Measurements from ENCODE around the gene GATA1. TPM values are rescaled to one million over a fixed set of nuclear protein-coding genes. Genes with fewer than 3 reads are reported as not detected.

The GATA1 gene
- total RNA-seq, 8 experiments from 2014 or later: not detected

Other genes starting within 250 kb of the GATA1 start
- 10 to 100 TPM in 2 of 8 experiments, 1 to 10 TPM in 6; 4.7 to 11.1 (median 8.3) TPM for gene TBC1D25, start 246.9 kb upstream of the GATA1 start, total RNA-seq
- 100 to 1,000 TPM; 116 to 304 (median 185) TPM for gene RBM3, start 212.1 kb upstream of the GATA1 start, total RNA-seq
- gene WDR13, start 189.1 kb upstream of the GATA1 start, total RNA-seq: 10 to 100 TPM; 42.3 to 65.7 (median 51.1) TPM
- gene WAS, start 102.8 kb upstream of the GATA1 start, total RNA-seq: 1 to 10 TPM in 5 of 8 experiments, under 1 TPM in 3; 0.21 to 1.8 (median 1.1) TPM
- gene SUV39H1, start 89.9 kb upstream of the GATA1 start, total RNA-seq: 1 to 10 TPM; 1.8 to 9.8 (median 3.0) TPM
- gene GLOD5, start 24.8 kb upstream of the GATA1 start, total RNA-seq: not detected
- gene HDAC6, start 15.5 kb downstream of the GATA1 start, total RNA-seq: 100 to 1,000 TPM in 1 of 8 experiments, 10 to 100 TPM in 7; 29.7 to 104 (median 62.2) TPM
- gene ERAS, start 39.9 kb downstream of the GATA1 start, total RNA-seq: under 1 TPM in 7 of 8 experiments, not detected in 1; 0.27 to 0.90 (median 0.46) TPM
- gene PCSK1N, start 49.0 kb downstream of the GATA1 start, total RNA-seq: 100 to 1,000 TPM in 1 of 8 experiments, 10 to 100 TPM in 6, 1 to 10 TPM in 1; 4.0 to 103 (median 33.2) TPM
- 100 to 1,000 TPM in 1 of 8 experiments, 10 to 100 TPM in 7; 40.6 to 102 (median 72.9) TPM for gene TIMM17B, start 111.2 kb downstream of the GATA1 start, total RNA-seq
- gene PQBP1, start 111.3 kb downstream of the GATA1 start, total RNA-seq: 100 to 1,000 TPM in 3 of 8 experiments, 10 to 100 TPM in 5; 73.0 to 123 (median 99.1) TPM
- 10 to 100 TPM; 15.1 to 38.3 (median 23.8) TPM for gene SLC35A2, start 125.1 kb downstream of the GATA1 start, total RNA-seq
- gene PIM2, start 132.4 kb downstream of the GATA1 start, total RNA-seq: 10 to 100 TPM in 4 of 8 experiments, 1 to 10 TPM in 4; 6.9 to 20.3 (median 9.5) TPM
- 10 to 100 TPM; 22.0 to 49.8 (median 36.6) TPM for gene OTUD5, start 171.0 kb downstream of the GATA1 start, total RNA-seq
- gene KCND1, start 185.3 kb downstream of the GATA1 start, total RNA-seq: 1 to 10 TPM in 6 of 8 experiments, under 1 TPM in 2; 0.65 to 3.1 (median 1.5) TPM
- 10 to 100 TPM; 24.2 to 69.0 (median 44.8) TPM for gene GRIPAP1, start 215.7 kb downstream of the GATA1 start, total RNA-seq

All from motor neuron (in vitro differentiated cells).